GM21423 (cell line): Measurements from ENCODE around the gene GLI3.

Experiments used
- ATAC-seq: cut with Tn5 transposase; IDR thresholded peaks from one replicate; pipeline ENCODE4 v1.9.1; 2021; ENCODE audit warnings: mild to moderate bottlenecking, moderate library complexity; ENCODE audit not compliant: unreplicated experiment

The GLI3 gene

GRCh38 chr7:41975849-41976248 lies 261.2 kb downstream of the GLI3 start:
- no peak for ATAC-seq

GRCh38 chr7:41974870-41975557 lies 262.0 kb downstream of the GLI3 start:
- no peak for ATAC-seq

- ATAC-seq, result no peak
Measured at GRCh38 chr7:41973202-41973730, 263.7 kb downstream of the GLI3 start.

DNA sequence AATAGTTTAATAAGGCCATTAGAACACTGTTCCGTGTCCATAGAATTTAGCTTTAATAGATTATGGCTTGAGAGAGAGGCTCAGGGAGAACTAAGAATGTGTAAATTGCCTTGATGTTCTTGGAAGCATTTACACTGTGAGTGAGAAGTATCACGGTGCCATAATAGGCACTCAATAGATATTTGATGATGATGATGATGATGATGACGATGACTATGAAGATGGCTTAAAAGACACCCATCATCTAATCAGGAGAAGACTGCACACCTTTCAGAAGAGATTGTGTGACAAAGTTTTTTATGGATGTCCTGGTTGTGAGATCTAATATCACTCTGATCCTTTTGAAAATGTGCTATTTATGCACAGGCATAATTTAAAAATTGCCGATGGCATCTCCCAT lies 264.2 kb downstream of the GLI3 start:
- ATAC-seq, result no peak

- no peak for ATAC-seq
Measured at GRCh38 chr7:41972270-41972669, 264.7 kb downstream of the GLI3 start.

GRCh38 chr7:41971640-41972187 lies 265.3 kb downstream of the GLI3 start:
- no peak for ATAC-seq

GRCh38 chr7:41970941-41971340 lies 266.1 kb downstream of the GLI3 start:
- no peak for ATAC-seq

DNA sequence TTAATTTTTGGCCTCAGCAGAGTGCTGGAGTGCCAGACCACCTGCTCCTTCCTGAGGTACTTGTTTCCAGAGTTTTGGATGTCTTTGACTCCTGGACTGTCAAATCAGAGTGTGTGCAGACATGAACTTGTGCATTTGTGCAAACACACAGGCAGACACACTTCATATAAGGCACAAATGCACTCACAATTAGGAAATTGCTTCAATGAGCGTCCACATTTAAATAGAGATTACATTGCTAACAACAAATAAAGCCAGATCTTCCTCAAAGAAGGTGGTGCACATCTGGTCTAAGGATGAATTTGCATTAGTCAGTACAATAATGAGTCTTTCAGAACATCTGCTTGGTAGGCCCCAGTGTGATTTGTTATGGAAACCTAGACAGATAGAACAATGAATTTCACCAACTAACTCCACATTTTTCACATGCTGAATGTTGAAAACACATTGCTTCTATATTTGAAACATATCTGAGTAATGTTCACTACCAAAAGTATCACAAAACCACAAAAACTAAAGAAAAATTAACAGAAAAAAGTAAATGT lies 267.4 kb downstream of the GLI3 start:
- no peak for ATAC-seq

DNA sequence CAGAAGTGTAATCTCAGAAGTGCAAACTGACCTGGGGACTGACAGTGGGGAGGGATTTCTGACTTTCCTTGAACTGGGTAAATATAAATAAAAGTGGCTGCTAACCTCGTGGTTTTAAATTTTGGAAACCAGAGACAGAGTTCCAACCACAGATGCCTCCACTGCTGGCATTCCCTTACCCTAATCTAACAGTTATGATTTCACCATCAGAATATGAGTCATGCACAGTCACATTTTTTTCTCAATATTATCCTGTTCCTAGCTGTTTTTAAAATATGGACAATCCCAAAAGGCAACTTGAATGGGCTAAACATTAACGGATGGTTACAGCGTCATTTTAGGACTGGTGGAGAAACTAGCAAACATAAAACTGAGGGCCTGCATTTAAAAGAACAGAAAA lies 269.9 kb downstream of the GLI3 start:
- ATAC-seq, result no peak

GRCh38 chr7:41965951-41966505 lies 271.0 kb downstream of the GLI3 start:
- no peak for ATAC-seq

DNA sequence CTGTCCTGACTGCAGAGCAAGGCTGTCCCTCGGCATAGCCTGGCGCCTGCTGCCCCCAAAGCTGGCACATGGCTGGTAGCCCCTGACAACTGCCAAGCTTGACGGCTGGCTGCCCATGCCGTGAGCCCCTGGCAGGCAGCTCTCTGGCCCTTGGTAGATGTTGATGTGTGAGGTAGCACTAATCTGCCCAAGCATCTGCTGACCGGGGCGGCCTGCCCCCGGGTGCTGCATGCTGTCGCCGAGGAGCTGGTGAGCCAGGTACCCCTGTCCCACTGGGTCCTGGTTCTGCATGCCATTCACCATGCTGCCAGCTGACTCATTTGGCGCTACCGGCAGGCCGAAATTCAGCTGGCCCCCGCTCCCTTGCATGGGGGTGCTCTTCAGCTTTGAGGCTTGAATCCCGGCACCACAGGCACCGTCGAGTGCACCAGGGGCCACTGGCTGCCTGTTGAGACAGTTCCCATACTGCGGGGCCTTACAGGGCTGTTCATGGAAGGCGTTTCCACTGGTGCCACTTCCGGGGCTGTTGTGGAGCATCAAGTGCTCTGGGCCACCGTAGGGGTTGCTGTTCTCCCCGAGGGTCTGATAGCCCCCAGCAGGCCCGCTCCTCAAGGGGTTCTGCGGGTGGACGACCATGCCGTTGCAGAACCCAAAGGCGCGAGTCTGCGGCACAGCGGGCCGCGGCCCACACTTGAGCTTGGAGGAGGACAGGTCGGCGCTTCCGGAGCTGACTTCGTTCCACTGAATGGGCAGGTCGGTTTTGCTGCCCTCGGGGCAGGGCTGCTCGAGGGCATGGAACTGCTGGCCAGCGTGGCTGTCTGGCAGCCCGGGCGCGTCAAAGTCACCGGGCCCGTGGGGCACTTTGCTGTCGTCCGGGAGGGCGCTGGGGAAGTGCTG lies 271.9 kb downstream of the GLI3 start:
- no peak for ATAC-seq

DNA sequence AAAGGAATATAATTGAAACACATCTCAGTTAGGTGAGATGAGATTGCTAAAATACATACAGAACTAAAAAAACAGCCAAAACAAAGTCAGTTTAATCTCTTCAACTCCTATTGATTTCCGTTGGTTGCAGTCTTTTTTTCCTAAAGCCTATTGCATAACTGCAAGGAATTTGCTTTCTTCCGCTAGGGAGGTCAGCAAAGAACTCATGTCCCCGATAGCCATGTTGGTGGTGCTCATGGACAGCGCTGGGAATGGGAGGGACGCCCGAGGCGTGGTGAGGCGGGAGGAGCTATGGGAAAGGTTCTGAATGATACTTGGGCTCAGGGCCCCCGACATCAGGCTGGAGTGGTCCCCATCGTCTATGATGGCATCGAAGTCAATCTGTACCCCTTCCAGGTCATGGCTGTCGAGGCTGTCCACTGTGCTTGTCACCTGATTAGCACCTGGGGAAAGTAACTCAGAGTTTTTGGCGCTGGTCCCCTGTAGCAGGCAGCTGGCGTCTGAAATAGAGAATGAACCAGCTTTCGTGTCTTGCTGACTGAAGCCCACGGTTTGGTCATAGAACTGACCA lies 272.7 kb downstream of the GLI3 start:
- no peak for ATAC-seq

GRCh38 chr7:41956705-41957104 lies 280.3 kb downstream of the GLI3 start:
- no peak for ATAC-seq

DNA sequence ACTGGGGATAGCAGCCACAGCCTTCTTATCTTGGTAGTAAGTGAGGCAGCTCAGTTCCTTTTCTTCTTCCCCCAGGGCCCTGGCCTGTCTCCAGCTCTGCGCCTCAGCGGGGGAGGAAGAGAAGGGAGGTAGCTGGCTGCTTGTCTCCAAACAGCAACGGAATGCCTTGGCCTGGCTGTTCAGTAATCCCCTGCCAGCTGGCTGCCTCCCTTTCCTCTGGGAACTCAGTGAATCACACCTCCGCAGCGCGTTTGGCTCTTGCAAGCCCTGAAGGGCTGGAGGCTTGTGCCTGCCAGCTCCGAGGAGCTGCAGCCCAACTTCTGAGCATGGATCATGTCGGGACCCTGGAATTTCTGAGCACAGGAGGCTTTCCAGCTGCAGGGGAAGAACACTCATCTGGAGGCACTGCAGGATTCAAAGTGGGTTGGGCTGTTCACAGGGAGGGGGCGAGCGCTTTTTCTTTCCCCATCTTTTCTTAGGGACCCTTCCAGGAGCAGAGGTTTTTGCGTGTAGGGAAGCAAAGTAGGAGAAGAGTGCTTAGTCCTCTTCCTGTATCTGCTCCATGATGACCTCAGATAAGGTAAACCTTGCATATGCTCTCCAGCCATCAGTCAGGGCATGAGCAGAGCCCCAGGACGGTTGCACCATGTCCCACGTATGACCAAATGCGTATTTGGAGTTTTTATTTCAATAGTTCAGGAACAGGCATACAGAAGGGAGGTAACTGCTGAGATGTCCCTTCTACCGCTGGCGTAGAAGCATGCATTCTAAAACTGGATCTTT lies 280.9 kb downstream of the GLI3 start:
- no peak for ATAC-seq

GRCh38 chr7:41955451-41955850 lies 281.6 kb downstream of the GLI3 start:
- no peak for ATAC-seq

DNA sequence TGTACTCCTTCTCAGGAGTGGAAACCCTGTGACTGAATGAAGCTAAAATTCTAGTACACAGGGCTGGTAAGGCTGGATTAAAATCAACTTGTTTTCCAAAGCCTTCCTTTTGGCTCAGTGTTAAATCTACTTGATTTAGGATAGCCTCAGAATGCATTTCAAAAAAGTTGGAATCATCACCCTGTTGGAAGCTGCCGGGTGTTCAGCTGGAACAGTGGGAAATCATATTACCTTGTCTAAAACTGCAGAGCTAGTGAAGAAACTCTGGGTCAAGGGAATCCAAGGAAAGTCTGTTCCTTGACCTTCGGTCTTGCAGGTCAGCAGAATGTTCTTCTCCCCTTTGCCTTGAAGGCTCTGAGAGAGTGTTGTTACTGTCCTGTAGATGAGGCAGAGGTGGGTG lies 282.0 kb downstream of the GLI3 start:
- ATAC-seq, result no peak

DNA sequence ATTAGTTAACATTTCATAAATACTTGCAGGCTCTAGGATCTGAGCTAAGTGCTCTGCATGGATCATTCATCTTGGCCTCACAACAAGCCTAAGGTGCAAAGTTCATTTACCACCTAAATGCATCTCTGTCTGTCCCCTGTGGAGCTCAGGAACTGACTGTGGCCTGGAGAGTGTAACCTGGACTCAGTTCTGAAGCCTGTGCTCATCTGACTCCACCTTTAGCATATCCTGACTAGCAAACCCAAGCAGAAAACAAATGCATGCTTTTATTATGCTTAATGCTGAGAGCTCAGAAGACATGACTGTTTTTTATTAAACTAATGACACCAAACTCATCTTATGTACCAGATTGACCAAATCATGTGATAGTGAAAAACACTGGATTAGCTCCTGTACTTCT lies 288.5 kb downstream of the GLI3 start:
- no peak for ATAC-seq

- peak; percentile 94 for ATAC-seq
Measured at GRCh38 chr7:41943094-41943577, 293.9 kb downstream of the GLI3 start.

DNA sequence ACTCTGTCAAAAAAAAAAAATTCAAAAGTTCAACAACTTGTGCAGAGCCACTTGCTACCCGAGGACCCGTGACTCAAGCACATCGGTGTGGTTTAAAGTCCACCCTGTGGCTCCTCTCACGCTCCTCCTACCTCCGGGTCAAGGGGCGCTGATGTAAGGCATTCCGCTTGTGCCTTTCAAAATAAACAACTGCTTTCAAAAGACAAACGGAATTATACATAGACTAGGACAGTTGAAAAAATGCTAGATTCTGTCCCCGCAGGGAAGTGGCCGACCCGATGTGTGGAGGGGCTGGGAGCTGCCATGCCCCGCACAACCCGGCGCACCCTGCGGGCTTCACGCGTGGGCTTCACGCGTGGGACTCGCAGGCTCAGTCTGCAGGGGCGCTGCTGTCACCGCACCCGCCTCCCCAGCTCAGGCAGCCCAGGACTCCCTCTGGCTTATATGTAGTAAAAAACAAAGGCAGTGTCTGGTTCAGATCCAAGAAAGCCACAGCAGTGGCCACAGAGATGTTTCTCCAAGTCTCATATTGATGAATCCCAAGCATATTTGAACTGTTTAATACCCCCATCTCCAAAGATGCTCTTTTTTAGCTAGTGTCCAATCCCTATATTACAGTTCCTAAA lies 294.4 kb downstream of the GLI3 start:
- peak; percentile 10 for ATAC-seq
